PFSK-1 (cell line): ENCODE measurements around the gene BRMS1.

Source experiments
- SIN3A ChIP-seq: IDR thresholded peaks from 2 replicates; pipeline ENCODE4 v1.6.1; 2012; ENCODE audit warnings: mild to moderate bottlenecking, low read length, moderate library complexity, borderline replicate concordance; ENCODE audit not compliant: insufficient read depth
- TAF1 ChIP-seq: IDR thresholded peaks from 2 replicates; pipeline ENCODE4 v1.6.1; 2012; ENCODE audit warnings: low read length, control low read depth, borderline replicate concordance; ENCODE audit not compliant: insufficient read depth

DNA sequence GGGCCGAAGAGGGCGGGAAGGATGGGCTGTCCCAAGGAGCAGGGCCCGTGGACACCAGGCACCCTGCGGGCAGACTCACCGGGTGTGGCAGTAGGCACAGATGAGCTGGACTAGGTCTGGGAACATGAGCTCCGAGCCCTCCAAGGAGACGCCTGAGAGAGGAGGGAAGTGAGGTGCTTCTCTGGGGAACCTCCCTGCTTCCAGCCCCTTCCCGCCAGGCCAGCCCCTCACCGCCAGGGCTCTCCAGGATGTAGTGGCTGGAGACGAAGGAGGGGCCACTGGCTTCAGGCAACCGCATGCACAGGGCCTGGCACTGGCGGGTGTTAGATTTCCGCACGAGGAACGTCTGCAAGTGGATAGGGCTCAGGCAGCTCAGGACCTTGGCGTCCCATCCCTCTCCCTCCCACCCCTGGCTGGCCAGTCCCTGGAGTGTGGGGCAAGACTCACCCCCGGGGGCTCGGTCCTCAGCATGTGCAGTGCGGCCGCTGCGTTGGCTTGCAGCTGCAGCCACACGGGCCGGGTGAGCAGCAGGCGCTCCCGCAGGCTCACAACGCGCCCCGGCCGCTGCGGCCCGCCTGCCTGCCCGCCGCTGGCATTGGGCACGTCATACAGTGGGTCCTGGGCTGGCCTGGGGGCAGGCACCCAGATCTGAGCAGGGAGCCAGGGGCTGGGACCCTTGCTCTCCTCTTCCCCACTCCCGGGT is 9.2 kb downstream of the BRMS1 start:
- no peak for TF ChIP-seq SIN3A
- TF ChIP-seq TAF1: no peak
